Measurements from ENCODE around the gene PPM1F.

The PPM1F gene

DNA sequence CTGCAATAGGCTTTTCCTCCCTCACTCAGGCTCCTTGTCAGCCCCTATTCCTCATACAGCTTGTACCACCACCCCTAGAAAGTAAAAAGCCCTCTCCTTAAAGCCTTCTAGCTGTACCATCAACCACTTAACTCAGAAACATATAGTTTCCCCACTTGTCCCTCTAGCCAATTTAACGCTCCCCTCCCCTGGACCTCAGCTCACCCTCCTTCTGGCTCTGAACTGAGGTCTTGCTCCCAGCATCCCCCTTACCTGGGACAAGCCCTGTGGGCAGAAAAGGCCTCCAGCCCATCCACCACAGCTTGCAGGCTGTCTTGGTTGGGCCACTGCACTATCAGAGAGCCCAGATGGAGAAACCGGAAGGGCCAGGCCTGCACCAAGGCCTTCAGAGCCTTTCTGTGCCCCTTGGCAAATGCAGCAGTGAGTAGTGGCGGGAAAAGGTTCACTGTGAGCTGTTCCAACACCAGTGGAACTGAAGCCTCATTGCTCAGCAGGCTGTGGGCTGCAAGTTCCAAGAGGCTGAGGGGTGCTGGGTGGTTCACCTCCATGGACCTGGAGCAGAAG, 42.3 kb upstream of the PPM1F start:
- Histone ChIP-seq H3K36me3 (no peaks in the 10 kb centered on the region), H3K27me3 (peaks cover 12% of the 10 kb centered on the region)
- DNase-seq: no peak

GRCh38 chr22:21992593-21993237, 40.1 kb upstream of the PPM1F start:
- H3K4me1 ChIP-seq: no peaks in the 10 kb centered on the region
- no peaks in the 10 kb centered on the region for H3K27me3 ChIP-seq
- H3K4me3 ChIP-seq (ENCODE audit: low read depth, low read length): no peak overlapping the region
- TF ChIP-seq, protein P1, sequence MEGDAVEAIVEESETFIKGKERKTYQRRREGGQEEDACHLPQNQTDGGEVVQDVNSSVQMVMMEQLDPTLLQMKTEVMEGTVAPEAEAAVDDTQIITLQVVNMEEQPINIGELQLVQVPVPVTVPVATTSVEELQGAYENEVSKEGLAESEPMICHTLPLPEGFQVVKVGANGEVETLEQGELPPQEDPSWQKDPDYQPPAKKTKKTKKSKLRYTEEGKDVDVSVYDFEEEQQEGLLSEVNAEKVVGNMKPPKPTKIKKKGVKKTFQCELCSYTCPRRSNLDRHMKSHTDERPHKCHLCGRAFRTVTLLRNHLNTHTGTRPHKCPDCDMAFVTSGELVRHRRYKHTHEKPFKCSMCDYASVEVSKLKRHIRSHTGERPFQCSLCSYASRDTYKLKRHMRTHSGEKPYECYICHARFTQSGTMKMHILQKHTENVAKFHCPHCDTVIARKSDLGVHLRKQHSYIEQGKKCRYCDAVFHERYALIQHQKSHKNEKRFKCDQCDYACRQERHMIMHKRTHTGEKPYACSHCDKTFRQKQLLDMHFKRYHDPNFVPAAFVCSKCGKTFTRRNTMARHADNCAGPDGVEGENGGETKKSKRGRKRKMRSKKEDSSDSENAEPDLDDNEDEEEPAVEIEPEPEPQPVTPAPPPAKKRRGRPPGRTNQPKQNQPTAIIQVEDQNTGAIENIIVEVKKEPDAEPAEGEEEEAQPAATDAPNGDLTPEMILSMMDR (IDR thresholded peaks at IDR 0.05; ENCODE audit: low read depth, low read length): no peak
- no peaks in the 10 kb centered on the region for H3K9me3 ChIP-seq
- H3K36me3 ChIP-seq: no peaks in the 10 kb centered on the region
- DNase-seq: no peak

More for the DNA sequence above, 42.3 kb upstream of the PPM1F start:
- no peak overlapping the region for H3K4me3 ChIP-seq (ENCODE audit: low read depth, low read length)
- H3K4me1 ChIP-seq: no peaks in the 10 kb centered on the region
- no peaks in the 10 kb centered on the region for H3K9me3 ChIP-seq
- TF ChIP-seq, protein P1 (IDR thresholded peaks at IDR 0.05; ENCODE audit: low read depth, low read length): no peak

- Histone ChIP-seq H3K36me3 (no peaks in the 10 kb centered on the region), H3K27me3 (no peaks in the 10 kb centered on the region)
- DNase-seq: no peak
These were observed 39.1 kb upstream of the PPM1F start for GRCh38 chr22:21991774-21992173.

GRCh38 chr22:21991304-21991596, 38.6 kb upstream of the PPM1F start:
- Histone ChIP-seq H3K4me3 (ENCODE audit: low read depth, low read length) (no peak overlapping the region), H3K27me3 (no peaks in the 10 kb centered on the region)
- DNase-seq: no peak

More at GRCh38 chr22:21991774-21992173, 39.1 kb upstream of the PPM1F start:
- H3K4me1 ChIP-seq: no peaks in the 10 kb centered on the region
- TF ChIP-seq, protein P1 (IDR thresholded peaks at IDR 0.05; ENCODE audit: low read depth, low read length): no peak
- H3K4me3 ChIP-seq (ENCODE audit: low read depth, low read length): no peak overlapping the region
- no peaks in the 10 kb centered on the region for H3K9me3 ChIP-seq

GRCh38 chr22:21990445-21991303, 38.0 kb upstream of the PPM1F start:
- TF ChIP-seq, protein P1 (IDR thresholded peaks at IDR 0.05; ENCODE audit: low read depth, low read length): no peak
- no peak for DNase-seq
- H3K27me3 ChIP-seq: no peaks in the 10 kb centered on the region
- no peaks in the 10 kb centered on the region for H3K4me1 ChIP-seq
- H3K9me3 ChIP-seq: no peaks in the 10 kb centered on the region
- no peaks in the 10 kb centered on the region for H3K36me3 ChIP-seq
- no peak overlapping the region for H3K4me3 ChIP-seq (ENCODE audit: low read depth, low read length)

More at GRCh38 chr22:21991304-21991596, 38.6 kb upstream of the PPM1F start:
- TF ChIP-seq, protein P1 (IDR thresholded peaks at IDR 0.05; ENCODE audit: low read depth, low read length): no peak
- Histone ChIP-seq H3K36me3 (no peaks in the 10 kb centered on the region), H3K4me1 (no peaks in the 10 kb centered on the region), H3K9me3 (no peaks in the 10 kb centered on the region)

DNA sequence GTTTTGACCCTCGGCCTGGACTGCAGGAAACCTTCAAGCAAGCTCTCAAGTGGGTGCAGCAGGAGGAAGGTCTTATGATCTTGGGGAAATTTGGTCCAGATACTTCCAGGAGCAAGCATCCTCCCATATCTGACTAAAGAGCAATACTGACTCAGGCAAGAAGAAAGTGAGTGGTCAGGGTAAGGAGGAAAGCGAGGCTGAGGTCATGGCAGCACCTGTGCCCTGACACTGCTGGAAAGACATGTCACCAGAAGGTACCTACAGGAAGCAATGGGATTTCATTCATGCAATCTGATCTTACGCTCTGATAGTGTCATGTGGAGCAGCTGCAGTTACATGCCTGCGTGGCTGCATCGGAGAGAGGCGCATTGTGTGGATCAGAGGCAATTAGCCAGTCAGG, 36.4 kb upstream of the PPM1F start:
- no peaks in the 10 kb centered on the region for H3K36me3 ChIP-seq
- no peak for DNase-seq
- TF ChIP-seq, protein P1 (IDR thresholded peaks at IDR 0.05; ENCODE audit: low read depth, low read length): no peak
- H3K4me3 ChIP-seq (ENCODE audit: low read depth, low read length): no peak overlapping the region
- H3K9me3 ChIP-seq: no peaks in the 10 kb centered on the region
- H3K27me3 ChIP-seq: no peaks in the 10 kb centered on the region
- no peaks in the 10 kb centered on the region for H3K4me1 ChIP-seq

Measured in BE2C (cell line).